NCI-H748 (cell line): ENCODE data around the gene CAVIN1.
"Not testable (repeated sequence)": the region's sequence is repeated elsewhere in the genome, so short reads cannot be mapped to it uniquely, and the experiment has no call there.

Source experiments
- DNase-seq: peaks from one replicate; lab custom pipeline; 2025; ENCODE audit not compliant: unreplicated experiment; lab: John Stamatoyannopoulos, UW

Gene CAVIN1

GRCh38 chr17:42422958-42423712 is at the start of gene CAVIN1:
CAVIN1 (minus strand) TSS chr17:42423256; CDS start chr17:42423097, 159 bp downstream.
- DNase-seq, result peak; percentile 39

- DNase-seq, result no peak
Observed at GRCh38 chr17:42467889-42468288, 44.8 kb upstream of the CAVIN1 start.

- no peak for DNase-seq
Observed at GRCh38 chr17:42463976-42464400, 40.9 kb upstream of the CAVIN1 start.

GRCh38 chr17:42460371-42460770 is 37.3 kb upstream of the CAVIN1 start:
- no peak for DNase-seq

GRCh38 chr17:42459801-42460281 is 36.8 kb upstream of the CAVIN1 start:
- DNase-seq, result no peak

GRCh38 chr17:42459256-42459800 is 36.3 kb upstream of the CAVIN1 start:
- DNase-seq, result peak; percentile 70

- peak; percentile 94 for DNase-seq
Observed at GRCh38 chr17:42458497-42459255, 35.6 kb upstream of the CAVIN1 start, which contains the start of gene ATP6V0A1. ATP6V0A1 (plus strand) TSS chr17:42458878; CDS start chr17:42460895, 2,017 bp downstream.

GRCh38 chr17:42457107-42457792 is 34.2 kb upstream of the CAVIN1 start:
- no peak for DNase-seq

- no peak for DNase-seq
Observed at GRCh38 chr17:42456223-42457106, 33.4 kb upstream of the CAVIN1 start.

- DNase-seq, result not testable (repeated sequence)
Observed at GRCh38 chr17:42454987-42455386, 31.9 kb upstream of the CAVIN1 start.

GRCh38 chr17:42453439-42453838 is 30.4 kb upstream of the CAVIN1 start:
- no peak for DNase-seq

GRCh38 chr17:42451270-42451669 is 28.2 kb upstream of the CAVIN1 start:
- DNase-seq, result not testable (repeated sequence)

GRCh38 chr17:42449838-42450237 is 26.8 kb upstream of the CAVIN1 start:
- not testable (repeated sequence) for DNase-seq

GRCh38 chr17:42449176-42449575 is 26.1 kb upstream of the CAVIN1 start:
- not testable (repeated sequence) for DNase-seq

GRCh38 chr17:42442196-42442565 is 19.1 kb upstream of the CAVIN1 start:
- DNase-seq, result no peak

- no peak for DNase-seq
Observed at GRCh38 chr17:42441371-42442195, 18.5 kb upstream of the CAVIN1 start.

- DNase-seq, result peak; percentile 11
Observed at GRCh38 chr17:42438600-42439567, 15.8 kb upstream of the CAVIN1 start.

- no peak for DNase-seq
Observed at GRCh38 chr17:42436391-42436790, 13.3 kb upstream of the CAVIN1 start.
